Measurements from ENCODE around the gene DIS3L2.
A peak's percentile ranks its signal among the peaks of the same experiment; 100 is the strongest.
"Not testable (repeated sequence)": the region's sequence is repeated elsewhere in the genome, so short reads cannot be mapped to it uniquely, and the experiment has no call there.

The DIS3L2 gene

GRCh38 chr2:232309592-232309991, 348.1 kb downstream of the DIS3L2 start:
- no peak for DNase-seq

DNA sequence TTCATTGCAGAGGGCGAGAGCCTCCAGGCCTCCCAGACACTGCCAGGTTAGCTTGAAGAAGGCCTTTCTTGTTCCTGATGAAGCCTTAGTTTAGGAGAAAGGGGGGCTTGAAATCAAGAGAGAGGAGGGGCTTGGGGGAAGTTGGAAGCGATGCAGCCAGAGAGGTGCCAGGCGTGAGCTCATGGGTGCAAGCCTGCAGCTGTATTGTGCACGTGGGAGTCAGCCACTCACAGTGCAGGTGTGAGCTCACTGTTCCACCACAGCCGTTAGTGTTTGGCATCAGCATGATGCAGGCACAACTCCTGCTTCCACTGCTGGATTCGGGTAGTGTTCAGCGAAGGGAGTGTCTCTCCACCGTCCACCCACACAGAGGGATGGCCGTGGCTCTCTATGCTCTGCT, 348.6 kb downstream of the DIS3L2 start:
- DNase-seq: peak; percentile 30 to 44

DNA sequence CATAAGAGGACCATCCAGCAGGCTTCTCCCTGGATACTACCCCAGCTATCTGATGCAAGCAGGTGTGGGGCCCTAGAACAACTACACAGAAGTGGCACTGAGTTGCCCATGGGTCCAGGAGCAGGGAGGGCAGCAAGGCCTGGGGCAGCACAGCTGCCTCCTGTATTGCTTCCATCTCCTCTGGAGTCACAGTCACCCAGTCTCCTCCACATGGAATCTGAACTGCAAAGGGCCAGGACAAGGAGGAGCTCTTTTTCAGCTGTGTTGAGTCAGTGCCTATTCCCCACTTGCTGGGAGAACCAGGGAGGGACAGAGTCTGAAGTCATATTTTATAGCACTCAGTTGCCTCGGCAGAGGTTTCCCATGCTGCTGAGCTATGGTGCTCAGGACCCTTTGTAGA, 349.2 kb downstream of the DIS3L2 start:
- no peak for DNase-seq

DNA sequence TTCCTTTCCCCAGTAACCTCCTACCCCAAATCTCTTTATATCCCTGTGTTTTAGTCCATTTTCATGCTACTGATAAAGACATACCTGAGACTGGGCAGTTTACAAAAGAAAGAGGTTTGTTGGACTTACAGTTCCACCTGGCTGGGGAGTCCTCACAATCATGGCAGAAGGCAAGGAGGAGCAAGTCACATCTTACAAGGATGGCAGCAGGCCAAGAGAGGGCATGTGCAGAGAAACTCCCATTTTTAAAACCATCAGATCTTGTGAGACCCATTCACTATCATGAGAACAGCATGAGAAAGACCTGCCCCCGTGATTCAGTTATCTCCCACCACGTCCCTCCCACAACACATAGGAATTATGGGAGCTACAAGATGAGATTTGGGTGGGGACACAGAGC, 352.1 kb downstream of the DIS3L2 start:
- not testable (repeated sequence) for DNase-seq

GRCh38 chr2:232315049-232315922, 353.8 kb downstream of the DIS3L2 start:
- peak; percentile 68 to 75 for DNase-seq

DNA sequence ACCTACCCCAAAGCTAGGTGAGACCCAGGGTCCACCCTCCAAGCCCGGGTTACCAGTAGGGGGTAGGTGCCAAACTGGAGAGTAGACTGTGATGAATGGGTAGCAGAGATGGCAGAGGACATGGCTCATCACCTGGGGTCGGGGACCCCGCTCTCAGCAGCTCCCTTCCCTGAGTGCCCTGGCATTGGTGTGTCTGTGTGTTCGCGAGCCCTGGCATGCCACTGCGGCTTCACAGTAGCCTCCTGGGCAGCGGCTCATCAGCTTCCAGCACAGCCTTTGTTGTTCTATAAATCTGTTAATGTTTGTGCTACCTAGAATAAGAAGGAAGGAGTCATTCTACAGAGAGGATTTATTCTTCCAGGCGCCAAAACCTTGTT, 354.4 kb downstream of the DIS3L2 start:
- no peak for DNase-seq

- no peak for DNase-seq
Measured at GRCh38 chr2:232316461-232317330, 355.2 kb downstream of the DIS3L2 start.

DNA sequence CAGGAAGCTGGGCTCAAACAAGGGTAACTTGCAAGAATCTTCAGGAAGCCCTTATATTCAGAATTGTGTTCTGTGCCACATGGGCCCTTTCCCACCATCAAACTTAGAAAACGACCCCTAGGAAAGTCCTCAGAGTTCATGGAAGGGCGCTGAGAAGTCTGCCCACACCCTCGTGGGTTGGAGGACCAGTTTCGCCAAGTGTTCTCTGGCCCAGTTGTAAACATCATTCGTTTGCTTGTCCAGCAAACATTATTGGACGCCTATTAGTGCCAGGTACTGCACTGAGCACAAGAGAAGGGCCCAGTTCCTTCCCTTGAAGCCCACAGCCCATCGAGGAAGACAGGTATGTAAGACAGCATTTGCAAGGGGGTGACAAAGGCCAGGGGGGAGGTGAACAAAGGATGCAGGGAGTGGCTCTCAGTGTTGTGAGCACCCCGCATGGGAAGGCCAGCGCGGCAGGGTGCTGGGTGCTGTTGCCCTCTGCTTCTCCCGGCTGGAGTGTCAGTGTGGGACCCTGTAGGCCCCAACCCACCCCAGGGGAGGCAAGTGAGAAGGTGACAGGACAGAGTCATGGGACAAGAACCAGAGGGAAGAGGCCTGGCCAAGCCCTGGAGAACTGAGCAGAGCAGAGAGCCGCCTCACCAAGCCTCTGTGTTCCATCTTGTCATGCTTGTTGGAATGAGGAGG, 356.8 kb downstream of the DIS3L2 start:
- DNase-seq: no peak

- no peak for DNase-seq
Measured at GRCh38 chr2:232319067-232319802, 357.7 kb downstream of the DIS3L2 start.

DNA sequence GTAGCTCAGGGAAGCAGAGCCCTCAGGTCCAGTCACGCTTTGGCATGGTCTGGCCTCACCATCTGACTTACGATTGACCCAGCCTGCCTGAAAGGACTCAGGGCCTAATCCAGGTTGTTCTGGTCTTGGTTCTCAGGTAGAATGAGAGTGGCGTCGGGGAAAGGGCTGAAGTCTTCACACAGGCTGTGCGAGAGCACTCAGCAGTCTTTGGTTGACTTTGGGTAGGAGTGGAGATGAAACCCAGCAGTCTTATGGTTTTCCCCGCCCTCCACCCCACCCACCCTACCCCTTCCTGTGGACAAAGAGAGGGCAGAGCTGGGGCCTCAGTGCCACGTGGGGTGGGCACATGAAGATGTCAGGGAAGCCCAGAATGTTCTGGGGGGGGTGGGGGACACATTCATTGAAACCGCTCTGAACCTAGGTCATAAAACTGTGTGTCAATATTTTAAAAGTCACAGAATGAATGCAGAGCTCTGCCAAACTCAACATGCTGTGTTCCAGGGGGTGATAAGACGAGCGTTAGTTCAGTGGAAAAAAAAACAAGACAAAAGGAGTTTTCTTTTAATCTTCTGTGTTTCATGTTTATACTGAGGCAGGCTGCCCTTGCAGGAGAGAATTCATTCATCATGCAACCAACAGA, 358.4 kb downstream of the DIS3L2 start:
- DNase-seq: no peak

- no peak for DNase-seq
Measured at GRCh38 chr2:232320443-232320803, 358.9 kb downstream of the DIS3L2 start.

DNA sequence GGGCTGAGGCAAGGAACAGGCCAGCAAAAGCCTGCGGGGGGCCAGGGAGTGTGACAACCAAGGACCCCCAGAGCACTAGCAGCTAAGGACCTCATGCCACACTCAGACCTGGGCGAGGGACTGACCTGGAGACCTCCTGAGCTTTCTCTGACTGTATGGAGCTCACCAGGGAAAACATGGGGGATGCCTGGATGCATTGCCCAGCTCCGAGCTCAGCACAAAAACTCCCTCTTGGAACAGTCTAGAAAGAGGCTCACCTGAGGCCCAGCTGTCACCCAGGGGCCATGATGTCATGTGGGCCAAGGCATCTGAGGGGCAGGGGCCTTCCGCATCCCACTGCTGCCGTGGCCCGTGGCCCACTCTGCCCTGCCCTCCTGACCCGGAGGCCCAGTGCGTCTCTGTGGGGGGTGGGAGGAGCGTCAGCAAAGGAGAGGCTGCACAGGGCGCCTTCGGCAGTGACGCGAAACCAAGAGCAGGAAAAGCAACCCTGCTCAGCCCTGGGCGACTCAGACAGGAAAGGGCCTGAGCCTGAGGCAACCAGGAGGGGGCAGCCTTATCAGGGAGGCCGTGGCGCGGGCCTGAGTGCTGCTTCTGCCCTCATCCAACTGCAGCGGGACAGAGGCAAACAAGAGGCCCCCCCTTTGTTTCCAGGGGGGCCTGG, 359.8 kb downstream of the DIS3L2 start:
- DNase-seq: peak; percentile 73 to 78

- DNase-seq: no peak
Measured at GRCh38 chr2:232321817-232322559, 360.5 kb downstream of the DIS3L2 start.

DNA sequence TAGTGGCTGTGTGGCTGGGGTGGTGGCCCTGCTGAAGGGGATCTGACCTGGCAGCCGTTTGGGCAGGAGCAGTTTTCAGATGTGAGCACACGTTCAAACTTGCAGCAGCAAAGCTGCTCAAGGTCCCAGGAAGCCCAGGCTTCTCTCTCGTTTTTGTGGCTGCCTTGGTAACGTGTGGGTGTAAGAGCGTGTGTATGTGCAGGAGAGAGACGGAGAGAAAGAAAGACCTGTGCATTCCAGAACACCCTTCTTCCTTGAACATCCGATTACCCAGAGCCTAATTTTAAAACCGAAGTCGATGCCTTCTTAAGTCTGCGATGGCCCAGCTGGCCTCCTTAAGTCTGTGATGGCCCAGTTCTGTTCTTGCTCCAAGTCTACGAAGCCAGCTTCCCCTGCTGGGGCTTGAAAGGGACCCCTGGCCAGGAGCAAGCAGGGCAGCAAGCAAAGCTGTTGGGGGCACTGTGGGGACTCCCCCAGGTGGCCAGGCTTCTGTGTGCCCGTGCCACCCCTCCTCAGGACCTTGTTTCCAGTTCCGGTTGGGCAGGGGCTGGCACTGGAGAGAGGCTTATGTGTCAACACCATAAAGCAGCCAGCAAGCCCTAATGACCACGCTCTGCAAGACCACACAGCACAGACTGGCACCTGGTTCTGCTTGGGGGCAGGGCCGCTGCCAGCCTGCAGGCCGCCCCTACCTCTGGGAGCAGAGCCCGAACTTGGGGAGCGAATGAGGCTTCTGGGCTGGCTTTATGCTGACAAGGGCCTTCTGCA, 361.2 kb downstream of the DIS3L2 start:
- DNase-seq: no peak

DNA sequence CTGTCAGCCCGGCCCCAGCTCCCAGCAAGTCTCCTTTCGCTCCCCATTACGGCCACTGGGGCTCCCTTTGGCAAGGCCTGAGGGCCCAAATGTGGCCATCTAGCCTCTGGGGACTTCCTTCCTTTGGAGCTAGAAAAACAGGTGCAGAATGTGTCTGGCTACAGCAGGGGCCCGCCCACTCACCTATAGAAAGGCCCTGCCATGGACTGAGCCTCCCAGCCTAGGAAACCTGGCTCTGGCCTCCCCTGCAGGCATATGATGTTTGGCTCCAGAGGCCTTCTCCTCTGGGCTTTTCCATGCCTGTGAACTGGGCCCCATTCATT, 361.8 kb downstream of the DIS3L2 start:
- no peak for DNase-seq

DNA sequence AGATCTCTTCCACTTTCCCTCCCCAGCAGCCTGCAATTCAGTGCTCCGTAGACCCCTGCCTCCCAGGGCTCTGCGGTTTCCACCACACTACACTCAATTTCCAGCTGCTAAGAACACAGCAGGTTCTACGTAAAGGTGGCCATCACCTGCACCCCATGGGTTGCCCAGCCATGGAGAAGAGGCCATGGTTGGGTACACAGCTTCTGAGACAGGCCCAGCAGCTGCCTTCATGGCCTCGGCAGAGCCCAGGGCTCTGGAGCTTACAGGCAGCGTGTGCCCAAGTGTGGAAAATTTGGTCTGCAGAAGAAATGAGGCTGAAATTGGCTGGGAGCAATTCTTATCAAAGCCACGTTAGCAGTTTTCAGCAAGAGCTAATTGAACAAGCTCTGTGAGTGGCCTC, 362.5 kb downstream of the DIS3L2 start:
- DNase-seq: not testable (repeated sequence)

DNA sequence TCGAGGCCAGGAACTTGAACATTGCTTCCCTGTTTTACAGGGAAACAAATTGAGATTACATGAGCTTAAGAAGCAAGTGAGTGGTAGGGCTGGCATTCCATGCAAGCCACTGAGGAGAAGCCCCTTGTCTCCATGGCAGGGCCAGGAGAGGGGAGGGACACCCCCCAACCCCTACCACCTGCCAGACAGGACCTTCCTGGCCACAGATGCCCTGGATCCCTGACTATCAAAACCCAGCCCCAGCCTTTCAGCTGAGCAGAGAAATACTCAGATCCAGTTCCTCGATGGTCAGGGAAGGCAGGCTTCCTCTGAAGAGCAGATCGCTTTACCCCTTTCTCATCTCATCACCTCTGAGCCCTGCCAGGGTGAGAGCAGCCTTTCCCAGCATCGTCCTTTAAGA, 363.3 kb downstream of the DIS3L2 start:
- no peak for DNase-seq

DNA sequence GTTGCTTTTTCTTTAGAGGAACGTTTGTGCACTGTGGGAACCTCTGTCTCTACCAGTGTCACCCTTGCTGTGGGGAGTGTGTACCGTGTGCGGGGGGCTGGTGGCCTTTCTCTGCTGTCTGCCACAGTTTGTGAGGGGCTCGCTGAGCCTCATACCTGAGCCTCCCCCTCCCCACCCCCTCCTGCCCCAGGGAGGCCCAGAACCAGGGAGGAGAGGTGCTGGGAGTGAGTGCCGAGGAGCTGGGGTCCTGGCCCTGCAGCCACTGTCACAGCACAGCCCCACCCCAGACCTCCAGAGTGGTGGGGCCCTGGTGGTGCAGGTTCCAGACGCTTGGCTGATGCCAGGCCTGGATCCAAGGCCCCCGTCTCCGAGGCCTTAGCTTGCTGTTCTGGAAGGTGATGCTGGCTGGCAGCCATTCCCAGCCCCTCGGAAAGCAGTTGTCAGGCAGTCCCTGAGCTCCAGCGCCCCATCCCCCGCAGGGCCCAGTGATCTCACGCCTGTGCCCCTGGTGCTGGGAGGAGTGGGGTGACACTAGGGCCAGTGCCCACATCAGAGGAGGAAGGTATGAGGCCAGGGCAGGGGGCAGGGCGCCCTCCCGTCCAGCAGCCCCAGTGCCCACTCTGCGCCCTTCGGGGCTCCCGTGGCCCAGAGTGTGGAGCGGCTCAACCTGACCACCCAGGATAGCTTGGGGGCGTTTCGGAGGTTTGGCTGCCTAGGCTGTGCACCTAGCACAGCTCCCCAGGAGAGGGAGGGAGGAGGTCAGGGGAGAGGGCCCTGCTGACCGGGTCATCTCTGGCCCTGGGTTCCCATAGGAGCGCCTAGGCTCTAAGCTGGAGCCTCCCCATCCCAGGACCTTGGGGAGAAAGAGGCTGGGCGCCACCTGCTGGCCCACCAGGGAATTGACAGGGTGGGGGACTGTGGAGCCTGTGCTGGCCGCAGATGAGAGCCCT, 364.1 kb downstream of the DIS3L2 start:
- peak; percentile 61 to 65 for DNase-seq
